Measurements from ENCODE around the gene RHOXF2. TPM values are rescaled to one million over a fixed set of nuclear protein-coding genes. Genes with fewer than 3 reads are reported as not detected.
"Not testable (repeated sequence)": the region's sequence is repeated elsewhere in the genome, so short reads cannot be mapped to it uniquely, and the experiment has no call there.

The RHOXF2 gene
- total RNA-seq, 1 experiment from 2014 or later = not detected

DNA sequence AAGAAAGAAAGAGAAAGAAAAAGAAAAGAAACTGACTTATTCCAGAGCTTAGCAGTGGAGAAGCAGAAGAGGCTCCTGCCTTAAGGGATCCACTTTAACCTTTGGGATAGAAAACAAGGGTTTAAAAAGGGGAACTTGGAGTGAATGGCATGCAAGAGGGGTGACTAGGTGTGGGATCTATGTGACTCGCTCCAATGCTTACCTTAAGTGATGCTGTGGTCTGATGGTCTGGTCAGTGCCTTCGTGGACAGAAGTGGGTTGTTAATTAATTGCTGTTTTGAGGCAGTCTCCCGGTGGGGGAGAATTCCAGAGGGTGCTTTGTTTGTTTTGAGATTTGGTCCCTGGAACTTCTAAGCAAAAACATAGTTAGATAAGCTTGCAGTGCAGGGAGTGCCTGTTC is 21.6 kb upstream of the RHOXF2 start:
- Histone ChIP-seq H3K9me2 (replicated peaks; ENCODE audit: insufficient read depth, low read length) (no peaks in the 10 kb centered on the region), H3K27ac (ENCODE audit: low read length) (no peak overlapping the region), H3K79me2 (ENCODE audit: low read length) (no peaks in the 10 kb centered on the region), H3K9me3 (ENCODE audit: low read length) (no peaks in the 10 kb centered on the region), H4K20me1 (ENCODE audit: insufficient read depth, low read depth, low read length) (no peaks in the 10 kb centered on the region), H3K4me2 (ENCODE audit: low read depth, low read length, poor library complexity, severe bottlenecking) (no peak overlapping the region), H3K9ac (ENCODE audit: low read length) (no peak overlapping the region), H3K36me3 (ENCODE audit: insufficient read depth, low read length) (no peaks in the 10 kb centered on the region), H2AFZ (ENCODE audit: low read length) (no peak overlapping the region), H3K27me3 (ENCODE audit: low read length) (no peaks in the 10 kb centered on the region), H3K4me3 (ENCODE audit: low read length) (no peak overlapping the region), H3K4me1 (ENCODE audit: low read length) (no peaks in the 10 kb centered on the region)
- no peak for DNase-seq

DNA sequence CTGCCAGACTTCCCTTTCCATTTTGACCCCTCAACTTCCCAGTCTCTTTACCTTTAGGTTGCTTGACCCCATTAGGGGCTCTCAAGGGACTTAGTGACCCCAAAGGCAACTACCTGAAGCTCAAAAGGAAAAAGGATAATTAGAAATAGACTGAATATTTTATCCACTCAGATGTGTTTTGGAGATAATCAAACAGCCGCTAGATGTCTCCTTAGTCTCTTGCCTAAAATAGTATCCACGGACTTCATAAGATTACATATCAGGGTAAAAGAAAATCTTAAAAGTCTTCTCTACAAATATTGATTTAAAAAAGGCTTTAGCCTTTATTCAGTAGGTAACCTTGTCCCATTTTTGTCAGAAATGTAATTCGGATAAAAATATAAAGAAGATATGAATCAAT is 21.0 kb upstream of the RHOXF2 start:
- no peaks in the 10 kb centered on the region for H3K9me2 ChIP-seq (replicated peaks; ENCODE audit: insufficient read depth, low read length)
- no peaks in the 10 kb centered on the region for H3K79me2 ChIP-seq (ENCODE audit: low read length)
- no peak for DNase-seq
- H3K27me3 ChIP-seq (ENCODE audit: low read length) = no peaks in the 10 kb centered on the region
- no peak overlapping the region for H3K4me3 ChIP-seq (ENCODE audit: low read length)
- no peaks in the 10 kb centered on the region for H3K4me1 ChIP-seq (ENCODE audit: low read length)
- no peaks in the 10 kb centered on the region for H3K9me3 ChIP-seq (ENCODE audit: low read length)
- H4K20me1 ChIP-seq (ENCODE audit: insufficient read depth, low read depth, low read length) = no peaks in the 10 kb centered on the region
- no peak overlapping the region for H3K27ac ChIP-seq (ENCODE audit: low read length)
- H3K9ac ChIP-seq (ENCODE audit: low read length) = no peak overlapping the region
- H3K4me2 ChIP-seq (ENCODE audit: low read depth, low read length, poor library complexity, severe bottlenecking) = no peak overlapping the region
- H3K36me3 ChIP-seq (ENCODE audit: insufficient read depth, low read length) = no peaks in the 10 kb centered on the region
- H2AFZ ChIP-seq (ENCODE audit: low read length) = no peak overlapping the region

DNA sequence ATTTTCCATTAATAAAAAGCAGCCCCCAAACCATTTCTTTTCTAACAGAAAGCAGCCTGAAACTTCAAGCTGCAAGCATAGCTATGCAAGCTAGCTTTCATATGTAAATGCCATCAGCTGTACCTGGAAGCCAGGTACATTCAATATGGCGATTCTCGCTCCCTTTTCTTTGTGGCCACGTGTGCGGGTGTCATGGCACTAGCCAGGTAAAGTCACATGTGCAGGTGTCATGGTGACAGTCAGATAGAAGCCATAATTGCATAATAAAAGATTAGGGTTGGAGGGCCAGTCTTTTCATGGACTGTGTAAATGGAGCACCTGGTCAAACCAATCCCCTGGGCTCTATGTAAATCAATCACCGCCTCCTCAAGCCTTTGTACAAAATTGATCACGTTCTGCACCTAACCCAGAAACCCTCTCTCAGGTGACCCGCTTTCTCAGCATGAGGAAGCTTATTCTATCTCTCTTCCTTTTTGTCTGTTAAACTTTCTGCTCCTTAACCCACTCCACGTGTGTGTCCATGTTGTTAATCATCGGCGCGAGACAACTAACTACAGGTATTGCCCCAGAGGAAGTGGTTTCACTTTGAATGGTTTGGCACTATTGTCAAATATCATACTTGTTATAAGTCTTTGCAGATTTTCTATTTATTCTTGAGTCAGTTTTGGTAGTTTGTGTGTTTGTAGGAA is 18.0 kb upstream of the RHOXF2 start:
- Histone ChIP-seq H4K20me1 (ENCODE audit: insufficient read depth, low read depth, low read length) (no peaks in the 10 kb centered on the region), H3K4me2 (ENCODE audit: low read depth, low read length, poor library complexity, severe bottlenecking) (no peak overlapping the region), H3K9me2 (replicated peaks; ENCODE audit: insufficient read depth, low read length) (no peaks in the 10 kb centered on the region), H3K4me1 (ENCODE audit: low read length) (no peaks in the 10 kb centered on the region), H3K9ac (ENCODE audit: low read length) (no peak overlapping the region), H3K79me2 (ENCODE audit: low read length) (no peaks in the 10 kb centered on the region), H3K27ac (ENCODE audit: low read length) (no peak overlapping the region), H3K27me3 (ENCODE audit: low read length) (no peaks in the 10 kb centered on the region), H3K4me3 (ENCODE audit: low read length) (no peak overlapping the region), H2AFZ (ENCODE audit: low read length) (no peak overlapping the region), H3K36me3 (ENCODE audit: insufficient read depth, low read length) (no peaks in the 10 kb centered on the region), H3K9me3 (ENCODE audit: low read length) (no peaks in the 10 kb centered on the region)
- no peak for DNase-seq

DNA sequence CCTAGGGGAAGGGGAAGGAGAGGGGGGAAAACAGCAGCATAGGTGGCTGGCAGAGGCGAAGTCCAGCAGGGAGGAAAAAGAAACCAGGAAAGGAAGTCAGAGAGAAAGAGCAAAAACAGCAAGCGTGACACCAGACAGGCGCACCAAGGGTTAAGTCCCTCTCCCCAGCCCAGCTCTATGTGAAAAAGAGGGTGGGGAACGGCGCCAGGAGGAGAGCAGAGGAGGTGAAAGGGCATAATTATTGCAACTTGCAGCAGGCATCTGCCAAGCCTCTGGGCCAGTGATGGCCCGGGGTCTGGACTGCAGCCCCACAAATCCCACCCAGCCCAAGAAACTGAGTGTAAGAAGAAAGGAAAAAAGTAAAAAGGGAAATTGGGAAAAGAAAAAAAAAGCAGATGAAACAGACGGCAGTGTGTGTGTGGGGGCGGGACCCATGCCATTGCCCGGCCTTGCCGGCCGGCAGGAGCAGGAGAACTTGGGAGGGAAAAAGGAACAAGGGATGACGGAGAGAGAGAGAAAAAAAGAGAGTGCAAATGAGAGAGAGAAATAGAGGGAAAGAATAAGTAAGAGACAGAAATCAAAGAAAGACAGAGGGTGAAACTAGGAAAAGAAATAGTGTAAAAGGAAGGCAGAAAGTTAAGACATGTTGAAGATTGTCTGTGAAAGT is 14.1 kb upstream of the RHOXF2 start:
- Histone ChIP-seq H3K27ac (ENCODE audit: low read length) (no peak overlapping the region), H3K9ac (ENCODE audit: low read length) (no peak overlapping the region), H3K4me2 (ENCODE audit: low read depth, low read length, poor library complexity, severe bottlenecking) (no peak overlapping the region), H4K20me1 (ENCODE audit: insufficient read depth, low read depth, low read length) (no peaks in the 10 kb centered on the region), H2AFZ (ENCODE audit: low read length) (no peak overlapping the region), H3K4me1 (ENCODE audit: low read length) (no peaks in the 10 kb centered on the region), H3K27me3 (ENCODE audit: low read length) (no peaks in the 10 kb centered on the region), H3K79me2 (ENCODE audit: low read length) (no peaks in the 10 kb centered on the region), H3K9me2 (replicated peaks; ENCODE audit: insufficient read depth, low read length) (no peaks in the 10 kb centered on the region), H3K4me3 (ENCODE audit: low read length) (no peak overlapping the region), H3K36me3 (ENCODE audit: insufficient read depth, low read length) (no peaks in the 10 kb centered on the region), H3K9me3 (ENCODE audit: low read length) (no peaks in the 10 kb centered on the region)
- DNase-seq = no peak

DNA sequence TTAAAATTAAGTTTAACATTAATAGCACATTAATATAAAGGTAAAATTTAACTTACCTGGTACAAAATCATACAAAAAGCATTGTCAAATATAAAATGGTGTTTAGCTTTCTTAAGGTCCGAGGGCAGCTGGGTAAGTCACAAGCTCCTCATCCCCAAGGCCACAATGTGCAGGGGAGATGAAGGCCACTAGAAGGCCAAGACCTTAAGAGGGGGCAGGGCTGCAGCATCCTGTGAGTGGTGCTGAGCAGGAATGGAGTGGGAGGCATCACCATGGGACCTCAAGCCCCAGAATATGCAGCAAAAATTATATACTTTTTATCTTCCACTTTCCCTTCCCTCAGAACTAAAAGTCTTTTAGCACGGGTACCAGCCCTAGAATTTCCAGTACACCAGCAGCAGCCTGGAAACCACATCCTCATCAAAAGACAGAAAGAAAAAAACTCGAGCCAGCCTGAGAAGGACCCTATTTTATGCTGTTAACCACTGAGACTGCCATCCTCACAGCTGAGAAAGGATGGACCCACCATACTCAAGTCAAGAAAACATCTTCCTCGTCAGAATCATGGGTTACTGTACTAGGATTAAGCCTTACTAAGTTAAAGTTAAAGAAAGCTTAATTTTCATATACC is 13.0 kb upstream of the RHOXF2 start:
- Histone ChIP-seq H3K27ac (ENCODE audit: low read length) (no peak overlapping the region), H3K4me1 (ENCODE audit: low read length) (no peaks in the 10 kb centered on the region), H3K9ac (ENCODE audit: low read length) (no peak overlapping the region), H3K4me3 (ENCODE audit: low read length) (no peak overlapping the region), H4K20me1 (ENCODE audit: insufficient read depth, low read depth, low read length) (no peaks in the 10 kb centered on the region), H3K4me2 (ENCODE audit: low read depth, low read length, poor library complexity, severe bottlenecking) (no peak overlapping the region), H3K79me2 (ENCODE audit: low read length) (no peaks in the 10 kb centered on the region), H3K27me3 (ENCODE audit: low read length) (no peaks in the 10 kb centered on the region), H3K36me3 (ENCODE audit: insufficient read depth, low read length) (no peaks in the 10 kb centered on the region), H2AFZ (ENCODE audit: low read length) (no peak overlapping the region), H3K9me3 (ENCODE audit: low read length) (no peaks in the 10 kb centered on the region), H3K9me2 (replicated peaks; ENCODE audit: insufficient read depth, low read length) (no peaks in the 10 kb centered on the region)
- no peak for DNase-seq

DNA sequence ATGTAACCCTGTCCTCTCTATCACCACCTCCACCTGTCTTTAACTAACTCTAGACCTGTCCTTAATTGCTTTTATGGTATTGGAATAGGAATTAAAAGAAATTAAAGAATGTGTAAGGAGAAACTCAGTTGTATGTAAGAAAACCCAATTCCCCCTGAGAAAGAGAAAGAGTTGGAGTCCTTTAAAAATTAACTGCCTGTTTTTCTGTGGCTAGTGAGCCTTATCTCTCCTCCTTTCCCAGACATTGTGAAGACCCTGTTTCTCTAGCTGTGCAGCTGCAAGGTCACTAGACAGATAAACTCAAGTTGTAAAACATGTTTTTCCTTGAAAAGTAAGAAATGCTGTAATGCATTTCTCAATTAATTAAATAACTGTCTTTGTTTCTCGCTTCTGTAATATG is 12.1 kb upstream of the RHOXF2 start:
- not testable (repeated sequence) for H4K20me1 ChIP-seq (ENCODE audit: insufficient read depth, low read depth, low read length); H3K9me3 ChIP-seq (ENCODE audit: low read length); H3K4me3 ChIP-seq (ENCODE audit: low read length); H3K27me3 ChIP-seq (ENCODE audit: low read length); H3K79me2 ChIP-seq (ENCODE audit: low read length); H2AFZ ChIP-seq (ENCODE audit: low read length); H3K4me1 ChIP-seq (ENCODE audit: low read length); H3K9ac ChIP-seq (ENCODE audit: low read length); H3K9me2 ChIP-seq (replicated peaks; ENCODE audit: insufficient read depth, low read length); DNase-seq; H3K27ac ChIP-seq (ENCODE audit: low read length); H3K4me2 ChIP-seq (ENCODE audit: low read depth, low read length, poor library complexity, severe bottlenecking); H3K36me3 ChIP-seq (ENCODE audit: insufficient read depth, low read length)

DNA sequence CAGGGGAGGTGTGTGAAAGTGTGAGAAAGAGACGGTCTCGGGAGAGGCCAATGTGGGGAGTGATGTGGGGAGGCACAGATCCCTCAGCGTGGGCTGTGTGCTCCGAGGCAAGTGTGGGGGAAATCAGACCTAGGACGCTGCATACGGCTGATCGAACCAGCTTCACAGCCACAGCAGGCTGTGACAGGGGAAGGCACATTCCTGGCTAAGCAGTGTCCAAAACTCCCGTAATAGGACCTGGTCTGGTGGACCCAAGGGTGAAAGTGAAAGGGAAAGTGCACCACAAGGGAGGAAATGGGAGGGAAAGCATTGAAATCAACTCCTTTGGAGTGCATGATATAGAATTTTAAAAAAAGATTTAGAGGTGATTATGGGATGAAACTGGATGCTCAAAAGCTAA is 10.9 kb upstream of the RHOXF2 start:
- no peaks in the 10 kb centered on the region for H3K36me3 ChIP-seq (ENCODE audit: insufficient read depth, low read length)
- no peaks in the 10 kb centered on the region for H3K9me3 ChIP-seq (ENCODE audit: low read length)
- no peaks in the 10 kb centered on the region for H3K27me3 ChIP-seq (ENCODE audit: low read length)
- no peak overlapping the region for H3K4me2 ChIP-seq (ENCODE audit: low read depth, low read length, poor library complexity, severe bottlenecking)
- no peak overlapping the region for H3K9ac ChIP-seq (ENCODE audit: low read length)
- DNase-seq = no peak
- H3K9me2 ChIP-seq (replicated peaks; ENCODE audit: insufficient read depth, low read length) = no peaks in the 10 kb centered on the region
- H4K20me1 ChIP-seq (ENCODE audit: insufficient read depth, low read depth, low read length) = no peaks in the 10 kb centered on the region
- H3K79me2 ChIP-seq (ENCODE audit: low read length) = no peaks in the 10 kb centered on the region
- H3K4me1 ChIP-seq (ENCODE audit: low read length) = no peaks in the 10 kb centered on the region
- no peak overlapping the region for H3K4me3 ChIP-seq (ENCODE audit: low read length)
- H3K27ac ChIP-seq (ENCODE audit: low read length) = no peak overlapping the region
- no peak overlapping the region for H2AFZ ChIP-seq (ENCODE audit: low read length)

DNA sequence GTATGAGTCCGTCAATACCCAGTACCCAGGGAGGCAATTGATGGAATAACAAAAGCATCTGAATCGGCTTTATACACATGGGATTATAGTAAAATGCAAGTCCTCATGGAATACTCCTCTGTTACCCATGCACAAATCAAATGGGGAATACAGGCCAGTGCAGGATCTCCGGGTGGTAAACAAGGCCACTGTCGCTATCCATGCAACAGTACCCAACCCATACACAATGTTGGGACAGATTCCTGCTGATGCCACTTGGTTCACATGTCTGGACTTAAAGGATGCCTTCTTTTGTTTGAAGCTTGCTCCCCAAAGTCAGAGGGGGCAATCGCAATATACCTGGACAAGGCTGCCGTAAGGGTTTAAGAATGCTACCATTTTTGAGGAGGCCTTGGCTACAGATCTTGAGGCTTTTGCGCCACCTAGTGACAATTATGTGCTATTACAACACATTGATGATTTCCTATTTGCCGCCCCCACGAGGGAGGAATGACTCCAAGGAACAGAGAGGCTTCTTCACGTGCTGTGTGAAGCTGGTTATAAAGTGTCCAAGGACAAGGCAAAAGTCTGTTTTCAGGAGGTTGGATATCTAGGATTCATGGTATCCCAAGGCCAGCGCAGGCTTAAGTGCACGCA is 8.2 kb upstream of the RHOXF2 start:
- DNase-seq; H2AFZ ChIP-seq (ENCODE audit: low read length): not testable (repeated sequence)

More for the DNA sequence above, 8.2 kb upstream of the RHOXF2 start:
- not testable (repeated sequence) for H3K27ac ChIP-seq (ENCODE audit: low read length); H3K4me3 ChIP-seq (ENCODE audit: low read length); H3K9ac ChIP-seq (ENCODE audit: low read length); H3K79me2 ChIP-seq (ENCODE audit: low read length); H3K36me3 ChIP-seq (ENCODE audit: insufficient read depth, low read length); H3K9me2 ChIP-seq (replicated peaks; ENCODE audit: insufficient read depth, low read length); H3K9me3 ChIP-seq (ENCODE audit: low read length); H3K4me1 ChIP-seq (ENCODE audit: low read length); H3K27me3 ChIP-seq (ENCODE audit: low read length); H3K4me2 ChIP-seq (ENCODE audit: low read depth, low read length, poor library complexity, severe bottlenecking); H4K20me1 ChIP-seq (ENCODE audit: insufficient read depth, low read depth, low read length)

Data from Karpas-422 (cell line).